SK-N-MC (cell line): ENCODE data around the gene NUP35.

ENCODE experiments used
- EZH2 ChIP-seq: fragments of 200-600 bp; sonication (generic); IDR thresholded peaks from one replicate; pipeline ENCODE4 v1.6.1; 2017; ENCODE audit warnings: antibody characterized with exemption
- FOXP2 ChIP-seq: optimal IDR thresholded peaks from 2 replicates; pipeline ENCODE3; 2011; ENCODE audit warnings: mild to moderate bottlenecking, moderate library complexity; ENCODE audit not compliant: insufficient read depth; ENCODE audit errors: extremely low read length, control extremely low read depth
- POLR2AphosphoS5 ChIP-seq: IDR thresholded peaks from 2 replicates; pipeline ENCODE4 v1.6.1; 2012; ENCODE audit warnings: mild to moderate bottlenecking, low read depth, low read length, borderline replicate concordance

GRCh38 chr2:183195998-183196409 is 71.8 kb downstream of the NUP35 start:
- TF ChIP-seq POLR2AphosphoS5 (no peak), EZH2 (no peak), FOXP2 (no peak)
